Hippocampal formation (tissue), 2 donors: ENCODE data around the gene LHCGR.
"Not testable (repeated sequence)": the region's sequence is repeated elsewhere in the genome, so short reads cannot be mapped to it uniquely, and the experiment has no call there.

Source experiments
- DNase-seq, 2 donors: peaks; one replicate each; lab custom pipeline; 2025; lab: John Stamatoyannopoulos, UW

LHCGR gene

DNA sequence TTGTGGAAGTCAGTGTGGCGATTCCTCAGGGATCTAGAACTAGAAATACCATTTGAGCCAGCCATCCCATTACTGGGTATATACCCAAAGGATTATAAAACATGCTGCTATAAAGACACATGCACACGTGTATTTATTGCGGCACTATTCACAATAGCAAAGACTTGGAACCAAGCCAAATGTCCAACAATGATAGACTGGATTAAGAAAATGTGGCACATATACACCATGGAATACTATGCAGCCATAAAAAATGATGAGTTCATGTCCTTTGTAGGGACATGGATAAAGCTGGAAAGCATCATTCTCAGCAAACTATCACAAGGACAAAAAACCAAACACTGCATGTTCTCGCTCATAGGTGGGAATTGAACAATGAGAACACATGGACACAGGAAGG lies 16.3 kb downstream of the LHCGR start:
- not testable (repeated sequence) for DNase-seq

DNA sequence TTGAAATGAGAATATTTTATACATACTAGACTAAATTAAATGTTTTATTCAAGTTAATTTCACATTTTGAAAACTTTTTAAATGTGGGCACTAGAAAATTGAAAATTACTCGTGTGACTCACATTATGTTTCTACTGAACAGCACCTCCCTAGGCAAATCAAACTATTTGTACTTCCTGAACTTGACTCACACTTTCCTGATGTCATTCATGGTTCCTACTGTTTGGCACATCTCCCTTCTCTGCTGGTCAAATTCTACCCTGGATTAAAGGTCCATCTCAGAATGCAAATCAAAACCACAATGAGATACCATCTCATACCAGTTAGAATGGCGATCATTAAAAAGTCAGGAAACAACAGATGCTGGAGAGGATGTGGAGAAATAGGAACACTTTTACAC lies 16.7 kb downstream of the LHCGR start:
- no peak for DNase-seq

DNA sequence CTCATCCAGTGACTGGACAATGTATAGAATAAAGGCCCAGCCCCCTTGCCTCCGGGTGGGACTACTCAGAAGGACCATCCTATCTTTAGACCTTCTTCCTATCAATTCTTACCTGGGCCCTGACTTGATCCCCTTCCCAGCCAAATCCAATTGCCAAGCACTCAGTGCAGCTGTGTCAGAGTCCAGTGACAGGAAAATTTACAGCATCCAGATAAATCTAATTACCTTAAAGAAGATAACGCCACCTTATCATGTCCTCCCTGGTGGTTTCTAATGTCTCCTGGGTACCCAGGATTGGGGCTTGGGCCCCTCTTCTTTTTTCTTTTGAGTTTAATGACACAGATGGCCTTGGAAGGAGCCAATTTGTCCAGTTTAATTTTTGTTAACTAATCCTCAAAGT lies 19.3 kb downstream of the LHCGR start:
- DNase-seq, result no peak

DNA sequence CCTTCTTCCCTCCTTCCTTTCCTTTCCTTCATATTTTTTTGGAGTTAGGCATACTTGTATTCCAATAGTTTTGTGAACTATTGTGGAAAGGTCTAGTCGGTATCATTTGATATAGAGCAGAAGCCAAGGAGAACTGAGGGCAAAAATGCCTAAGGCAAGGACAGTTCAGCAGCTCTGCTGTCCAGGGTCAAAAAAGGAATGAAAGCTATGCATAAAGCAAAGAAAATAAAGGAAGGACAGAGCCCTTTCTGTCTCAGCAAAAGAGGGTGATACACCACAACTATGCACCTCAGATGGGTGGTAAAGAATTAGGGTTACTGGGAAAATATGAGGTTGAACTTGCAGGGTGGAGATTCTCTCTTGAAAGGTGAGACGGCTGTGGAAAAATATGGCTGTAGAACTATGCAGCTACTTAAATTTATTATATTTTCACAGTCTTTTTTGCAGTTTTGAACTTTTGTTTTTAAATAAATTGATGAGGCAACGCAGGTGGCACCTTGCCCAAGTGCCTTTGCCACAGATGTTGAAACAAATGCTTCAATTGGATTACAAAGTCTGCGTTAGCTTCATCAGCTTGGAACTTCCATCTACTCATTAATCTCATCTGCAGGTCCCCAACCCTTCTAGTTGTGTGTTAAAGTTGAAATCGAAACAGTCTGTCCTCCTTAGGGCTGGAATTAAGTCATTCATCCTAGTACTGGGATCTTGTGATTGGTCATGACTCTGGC lies 20.8 kb downstream of the LHCGR start:
- no peak for DNase-seq

DNA sequence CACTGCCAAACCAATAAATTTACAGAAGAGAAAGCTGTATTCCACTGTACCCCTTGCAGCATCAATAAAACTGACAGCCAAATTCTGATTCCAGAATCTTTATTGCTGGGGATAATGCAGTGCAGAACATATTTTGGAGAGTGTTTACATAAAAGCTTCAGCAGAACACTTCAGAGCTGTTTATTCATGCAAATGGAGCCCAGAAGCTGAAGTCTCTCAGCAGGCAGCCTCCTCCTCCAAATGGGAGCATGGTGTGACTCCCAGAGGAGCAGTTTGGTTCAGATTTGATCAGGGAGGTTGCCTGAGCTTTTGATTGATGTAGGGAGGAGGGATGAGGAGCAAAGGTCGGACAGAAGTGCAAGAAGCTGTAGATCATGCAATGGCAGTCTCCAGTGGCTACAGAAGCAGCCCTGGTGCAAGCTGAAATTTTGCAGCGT lies 22.4 kb downstream of the LHCGR start:
- no peak for DNase-seq

DNA sequence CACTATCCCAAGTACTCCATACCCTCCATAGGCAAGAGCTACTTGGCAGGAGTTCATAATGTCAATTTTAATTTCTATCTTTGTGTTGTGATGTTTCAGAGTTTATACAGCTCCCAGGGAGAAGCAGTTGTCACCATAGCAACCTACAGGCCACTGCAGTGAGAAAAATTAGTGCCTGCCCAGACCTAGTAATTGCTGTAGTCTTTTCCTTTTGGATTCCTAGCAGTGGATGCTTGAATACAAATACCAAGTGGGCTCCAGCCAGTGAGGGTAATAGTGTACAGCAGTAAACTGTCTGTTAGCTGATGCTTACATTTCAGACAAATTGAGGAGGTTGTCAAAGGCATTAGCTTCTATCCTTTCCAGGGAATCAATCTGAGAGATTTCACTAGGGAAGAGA lies 26.7 kb downstream of the LHCGR start:
- DNase-seq, result peak in 1 of 2 donors; percentile 10

DNA sequence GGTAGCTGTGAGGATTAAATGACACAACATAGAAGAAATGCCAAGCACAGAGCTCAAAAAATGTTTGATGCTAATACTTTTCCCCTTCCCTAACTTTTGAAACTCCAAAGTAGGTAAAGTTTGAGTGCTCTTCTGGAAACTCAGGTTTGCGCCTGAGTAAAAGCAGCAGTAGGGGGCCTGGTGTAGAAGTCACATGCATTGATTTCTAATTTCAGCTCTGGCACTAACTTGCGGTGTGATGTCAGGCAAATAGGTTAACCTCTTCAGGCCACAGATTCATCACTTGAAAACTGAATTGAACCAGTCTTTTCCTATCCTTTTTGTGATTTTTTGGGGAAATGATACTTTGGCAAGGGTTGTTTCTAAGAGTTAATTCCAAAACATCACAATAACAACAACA lies 27.2 kb downstream of the LHCGR start:
- DNase-seq, result no peak

DNA sequence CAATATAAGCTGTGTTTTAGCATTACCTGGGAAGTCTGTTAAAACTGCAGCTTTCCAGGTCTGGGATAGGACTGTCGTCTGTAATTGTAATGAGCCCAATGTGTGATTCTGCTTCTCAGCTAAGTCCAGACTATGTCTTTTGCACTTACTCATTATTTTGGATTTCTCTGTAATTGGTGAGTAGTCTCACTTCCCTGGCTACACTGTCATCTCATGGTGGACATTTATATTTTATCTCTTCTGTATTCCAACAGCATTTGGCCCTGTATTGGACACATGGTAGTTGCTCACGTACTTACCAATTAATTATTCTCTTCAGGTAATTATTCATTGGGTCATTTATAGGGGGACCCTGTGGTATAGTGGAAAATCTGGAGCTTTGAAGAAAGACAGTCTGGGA lies 28.0 kb downstream of the LHCGR start:
- no peak for DNase-seq

DNA sequence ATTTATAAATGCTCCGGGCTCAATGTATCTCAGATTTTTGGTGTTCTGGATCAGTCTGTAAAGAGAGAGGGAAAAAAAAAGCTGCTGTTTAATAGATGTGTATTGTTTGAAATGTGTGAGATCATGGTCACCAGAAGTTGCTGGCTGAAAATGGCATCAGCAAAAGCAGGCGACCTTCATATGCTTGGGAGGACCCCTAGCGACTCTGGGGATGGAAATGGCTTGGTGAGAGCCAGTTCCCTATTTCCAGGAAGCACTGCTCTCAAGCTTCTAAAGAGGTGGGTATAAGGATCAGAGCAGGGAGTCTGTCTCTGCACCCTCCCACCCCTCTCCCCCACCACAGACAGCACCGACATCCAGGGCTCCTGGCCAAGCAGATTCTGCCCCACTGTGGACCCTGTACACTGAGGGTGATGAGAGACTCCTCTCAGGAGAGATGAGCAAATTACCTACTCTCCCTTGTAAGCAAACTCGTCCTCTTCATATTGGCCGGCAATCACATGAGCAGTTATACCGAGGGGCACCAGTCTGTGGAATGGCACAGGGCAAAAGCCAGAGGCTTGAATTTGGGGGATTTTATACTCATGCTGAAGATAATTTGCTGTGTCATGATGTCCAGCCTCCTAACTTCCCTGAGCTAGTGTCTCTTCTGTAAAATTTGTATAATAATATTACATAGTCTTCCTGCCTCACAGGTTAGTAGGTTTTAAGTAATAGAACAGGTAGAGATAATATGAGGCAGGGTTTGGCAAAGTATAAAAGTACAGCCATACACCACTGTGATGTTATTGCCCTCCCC lies 29.6 kb downstream of the LHCGR start:
- peak; percentile 36 to 64 for DNase-seq

DNA sequence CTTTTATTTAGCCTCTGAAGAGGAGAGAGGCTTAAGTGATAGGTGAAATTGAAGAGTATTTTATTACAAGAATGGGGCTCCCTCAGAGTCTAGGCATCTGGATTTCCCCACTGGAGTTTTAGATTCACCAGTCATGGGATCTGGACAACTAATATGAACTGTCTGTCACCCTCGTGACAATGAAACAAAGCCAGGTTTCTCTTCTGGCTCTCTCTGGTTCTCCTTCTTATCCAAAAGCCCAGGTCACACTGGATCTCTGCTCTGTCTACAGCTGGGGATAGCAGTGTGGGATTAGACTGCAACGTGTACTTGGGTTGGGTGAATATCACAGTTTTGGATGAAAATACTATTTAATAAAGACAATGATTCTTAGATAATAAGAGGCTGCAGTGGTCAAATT lies 31.2 kb downstream of the LHCGR start:
- DNase-seq, result no peak

DNA sequence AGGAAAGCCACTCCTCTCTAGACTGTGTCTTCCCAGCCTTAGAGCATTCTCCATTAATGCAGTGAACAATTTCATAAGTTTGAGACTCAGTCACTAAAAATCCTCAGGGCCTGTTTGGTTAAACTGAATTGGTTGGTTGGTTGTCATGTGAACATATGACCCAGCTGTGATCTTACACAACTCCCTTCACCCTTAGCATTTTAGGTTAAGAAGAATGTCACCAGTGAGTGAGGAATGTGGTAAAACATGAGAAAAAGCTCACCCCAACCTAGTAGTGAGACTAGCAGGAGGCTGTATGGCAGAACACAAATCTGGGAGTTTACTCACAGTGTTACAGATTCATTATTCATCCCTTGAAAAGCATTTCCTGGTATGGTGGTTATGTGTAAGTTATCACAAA lies 32.4 kb downstream of the LHCGR start:
- DNase-seq, result no peak

DNA sequence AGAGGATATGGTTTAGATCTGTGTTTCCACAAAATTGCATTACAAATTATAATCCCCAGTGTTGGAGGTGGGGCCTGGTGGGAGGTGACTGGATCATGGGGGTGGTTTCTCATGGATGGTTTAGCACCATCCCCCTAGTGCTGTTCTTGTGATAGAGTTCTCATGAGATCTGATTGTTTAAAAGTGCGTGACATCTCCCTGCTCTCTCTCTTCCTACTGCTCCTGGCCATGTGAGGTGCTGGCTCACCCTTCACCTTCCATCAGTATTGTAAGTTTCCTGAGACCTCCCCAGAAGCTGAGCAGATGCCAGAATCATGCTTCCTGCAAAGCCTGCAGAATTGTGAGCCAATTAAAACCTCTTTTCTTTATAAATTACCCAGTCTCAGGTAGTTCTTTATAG lies 33.1 kb downstream of the LHCGR start:
- no peak for DNase-seq

DNA sequence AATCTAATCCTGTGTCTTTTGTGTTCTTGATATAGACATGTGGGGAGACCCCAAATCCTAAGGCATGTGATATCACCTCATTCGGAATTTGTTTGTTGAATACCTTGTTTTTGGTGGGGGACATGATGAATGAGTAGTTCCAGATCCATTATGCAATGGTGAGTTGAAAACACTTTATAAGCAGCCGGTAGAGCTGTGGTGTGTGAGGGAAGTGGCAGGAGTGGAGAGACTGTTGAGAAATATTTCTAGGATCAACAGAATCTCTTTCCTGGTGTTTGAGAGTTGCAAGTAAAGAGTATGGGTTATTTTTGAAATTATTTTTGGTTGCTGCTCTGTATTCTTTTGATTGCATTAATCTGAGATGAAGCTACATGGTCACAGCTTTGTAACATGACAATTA lies 34.4 kb downstream of the LHCGR start:
- no peak for DNase-seq

DNA sequence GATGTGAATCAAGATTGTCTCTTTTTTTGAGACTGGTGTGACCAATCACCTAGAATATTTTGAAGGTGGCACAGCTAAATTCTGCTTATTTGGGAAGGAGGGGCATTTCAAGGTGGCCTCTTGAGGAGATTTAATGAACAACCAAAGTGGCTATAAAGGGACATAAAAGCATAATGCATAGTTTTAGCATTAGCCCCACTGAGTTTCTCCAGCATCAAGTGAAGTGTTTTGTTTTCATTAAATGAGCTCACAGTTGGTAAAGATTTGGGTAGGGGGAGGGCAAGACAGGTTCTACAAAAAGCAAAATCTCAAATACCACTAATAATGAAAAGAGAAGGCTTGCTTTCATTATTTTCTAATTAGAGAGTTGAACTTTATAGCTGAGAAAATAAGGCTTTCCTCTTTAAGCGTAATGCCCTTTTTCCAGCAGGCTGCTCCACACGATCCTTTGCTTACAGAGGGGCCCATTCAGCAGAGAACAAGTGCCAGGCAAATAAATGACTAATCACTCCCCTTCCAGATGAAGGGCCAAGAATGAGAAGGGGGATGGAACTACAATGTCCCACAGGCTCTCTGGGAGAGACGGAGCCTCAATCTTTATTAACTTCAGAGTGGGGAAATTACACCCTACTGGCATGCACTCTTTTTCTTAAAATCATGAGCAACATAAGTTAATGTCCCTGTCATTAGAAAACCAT lies 35.9 kb downstream of the LHCGR start:
- peak in 1 of 2 donors; percentile 15 for DNase-seq

DNA sequence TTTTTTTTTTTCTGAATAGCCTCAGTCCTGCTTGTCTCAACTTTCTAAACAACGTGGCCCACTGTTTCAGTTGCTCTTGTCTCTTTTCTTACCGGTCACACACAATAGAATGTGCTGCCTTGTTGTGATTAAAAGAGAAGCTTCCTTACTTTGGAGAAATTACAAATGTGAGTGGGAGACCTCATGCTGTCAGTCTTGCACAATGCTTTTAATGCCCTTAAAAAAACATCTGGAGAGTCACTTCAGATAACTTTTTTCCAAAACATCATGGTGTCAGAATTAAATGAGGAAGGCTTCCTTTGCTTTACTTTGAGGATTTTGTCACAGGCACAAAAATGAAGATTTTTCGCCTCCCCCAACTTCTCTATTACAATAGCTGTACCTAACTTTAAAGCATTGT lies 37.7 kb downstream of the LHCGR start:
- DNase-seq, result no peak

DNA sequence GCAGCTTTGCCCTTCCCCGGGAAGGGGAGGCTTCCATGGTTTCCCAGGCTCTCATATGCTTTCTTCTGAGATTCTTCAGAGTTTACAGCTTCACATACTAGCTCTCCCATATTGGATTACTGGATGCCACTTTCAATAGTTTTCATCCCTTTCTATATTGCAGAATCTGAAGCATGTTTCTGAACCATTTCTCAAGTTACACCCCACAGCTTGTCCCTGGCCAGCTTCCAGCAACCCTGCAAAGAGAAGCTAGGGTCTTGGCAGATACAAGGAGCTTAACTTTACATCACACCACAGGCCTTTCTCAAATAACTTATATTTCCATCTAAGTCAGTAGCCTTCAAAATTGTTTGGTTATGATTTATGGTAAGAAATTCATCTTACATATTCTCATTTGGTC lies 39.6 kb downstream of the LHCGR start:
- DNase-seq, result no peak

DNA sequence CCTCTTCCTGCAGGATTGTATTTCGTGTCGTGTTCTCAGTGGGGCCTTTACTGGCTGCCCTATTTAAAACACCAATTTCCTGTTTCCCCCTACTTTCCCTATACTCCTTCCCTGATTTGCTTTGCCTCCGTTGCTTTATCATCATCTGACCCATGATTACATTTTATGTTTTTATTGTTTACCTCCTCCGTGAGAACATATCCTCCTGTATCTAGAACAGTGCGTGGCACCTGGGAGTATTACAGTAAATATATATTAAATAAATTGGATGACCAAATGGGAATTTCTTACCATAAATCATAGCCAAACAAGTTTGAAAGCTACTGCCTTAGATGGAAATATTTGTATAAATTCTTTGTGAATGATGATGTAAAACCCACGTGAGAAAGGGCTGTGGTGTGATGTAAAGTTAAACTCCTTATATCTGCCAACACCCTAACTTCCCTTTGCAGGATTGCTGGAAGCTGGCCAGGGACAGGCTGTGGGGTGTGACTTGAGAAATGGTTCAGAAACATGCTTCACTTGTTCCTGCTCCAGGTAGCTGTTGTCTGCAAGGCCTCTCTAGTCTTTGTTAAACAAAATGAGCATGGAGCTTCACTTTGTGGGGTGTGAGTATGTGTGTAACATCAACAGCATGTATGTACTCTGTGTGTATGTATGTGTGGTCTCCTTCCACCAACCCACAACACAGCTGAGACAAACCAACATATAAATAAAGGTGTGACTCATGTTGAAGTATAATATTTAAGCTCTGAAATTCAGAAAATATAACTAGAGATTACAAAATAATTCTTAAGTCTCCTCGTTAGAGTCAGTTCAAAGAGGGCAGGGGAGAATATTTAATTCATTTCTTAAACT lies 40.3 kb downstream of the LHCGR start:
- DNase-seq, result no peak

DNA sequence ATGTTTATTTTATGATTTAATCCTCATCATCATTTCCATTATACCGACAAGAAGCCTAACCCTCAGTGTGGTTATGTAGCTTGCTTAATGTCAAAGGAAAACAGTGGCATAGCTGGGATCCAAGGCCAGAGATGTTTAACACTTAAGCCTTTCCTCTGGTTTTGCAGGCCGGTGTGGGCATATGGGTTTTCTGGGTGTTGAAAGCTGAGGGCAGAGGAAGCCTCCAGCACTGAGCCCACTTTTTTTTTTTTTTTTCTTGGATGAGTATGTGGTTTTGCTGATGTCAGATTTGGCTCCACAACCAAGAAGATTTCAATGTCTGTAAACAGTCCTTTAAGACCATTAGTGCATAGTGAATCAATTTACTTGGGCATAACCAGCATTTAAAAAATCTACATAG lies 41.3 kb downstream of the LHCGR start:
- DNase-seq, result no peak

DNA sequence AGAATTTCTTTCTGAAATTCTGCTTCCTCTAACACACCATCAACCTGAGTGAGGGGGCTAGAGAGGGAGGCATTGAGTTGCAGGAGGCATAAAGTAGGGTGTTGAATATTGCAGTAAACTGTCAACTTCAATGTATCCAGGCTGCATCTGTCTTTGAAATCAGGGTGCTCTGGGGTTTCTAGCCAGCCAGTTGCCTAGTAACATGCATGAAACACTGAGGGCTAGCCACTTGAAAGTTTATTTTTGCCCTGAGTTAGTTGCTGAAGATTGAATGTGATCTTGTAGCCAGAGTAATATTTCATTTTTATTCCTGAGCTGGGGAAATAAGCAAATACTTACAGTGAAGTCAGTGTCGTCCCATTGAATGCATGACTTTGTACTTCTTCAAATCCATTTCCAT lies 41.9 kb downstream of the LHCGR start:
- DNase-seq, result no peak

DNA sequence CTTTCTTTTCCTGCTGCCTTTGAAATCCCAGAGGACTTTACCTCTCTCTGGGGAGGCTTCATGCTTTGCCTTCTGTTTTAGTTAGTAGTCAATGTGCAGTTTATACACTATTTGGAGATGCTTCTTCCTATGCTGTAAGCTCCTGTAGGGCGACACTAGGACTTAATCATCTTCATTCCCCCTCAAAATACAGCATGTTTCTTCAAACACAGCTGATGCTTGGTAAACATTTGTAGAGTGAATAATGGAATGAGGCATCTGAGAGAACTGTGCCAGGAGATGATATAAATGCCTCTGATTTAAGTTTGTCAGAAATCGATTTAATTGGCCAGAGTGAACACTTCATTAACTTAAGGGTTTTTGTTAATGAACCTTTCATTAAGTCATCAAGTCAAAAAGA lies 43.4 kb downstream of the LHCGR start:
- DNase-seq, result no peak

DNA sequence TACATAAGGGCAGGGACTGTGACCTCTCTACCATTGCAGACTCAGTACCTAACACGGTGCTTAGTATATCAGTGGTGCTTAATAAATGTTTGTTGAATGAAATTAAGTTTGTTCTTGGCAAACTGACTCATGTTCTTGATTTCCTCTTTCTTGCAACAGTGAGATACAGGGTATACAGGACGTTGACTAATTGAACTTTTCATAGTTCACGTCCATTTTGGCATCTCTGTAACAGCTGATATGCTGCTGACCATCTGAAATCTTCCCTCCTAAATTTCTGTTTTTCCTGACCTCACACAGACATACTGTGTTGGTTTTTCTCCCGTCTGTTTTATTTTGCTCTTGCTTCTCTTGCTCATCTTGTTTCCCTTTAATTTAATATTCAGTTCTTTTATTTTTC lies 44.2 kb downstream of the LHCGR start:
- DNase-seq, result no peak
